Measurements from ENCODE around the gene UGCG. TPM values are rescaled to one million over a fixed set of nuclear protein-coding genes. Genes with fewer than 3 reads are reported as not detected.
"Not testable (repeated sequence)": the region's sequence is repeated elsewhere in the genome, so short reads cannot be mapped to it uniquely, and the experiment has no call there.

The UGCG gene
- total RNA-seq, 1 donor from 2014 or later = 172 TPM

DNA sequence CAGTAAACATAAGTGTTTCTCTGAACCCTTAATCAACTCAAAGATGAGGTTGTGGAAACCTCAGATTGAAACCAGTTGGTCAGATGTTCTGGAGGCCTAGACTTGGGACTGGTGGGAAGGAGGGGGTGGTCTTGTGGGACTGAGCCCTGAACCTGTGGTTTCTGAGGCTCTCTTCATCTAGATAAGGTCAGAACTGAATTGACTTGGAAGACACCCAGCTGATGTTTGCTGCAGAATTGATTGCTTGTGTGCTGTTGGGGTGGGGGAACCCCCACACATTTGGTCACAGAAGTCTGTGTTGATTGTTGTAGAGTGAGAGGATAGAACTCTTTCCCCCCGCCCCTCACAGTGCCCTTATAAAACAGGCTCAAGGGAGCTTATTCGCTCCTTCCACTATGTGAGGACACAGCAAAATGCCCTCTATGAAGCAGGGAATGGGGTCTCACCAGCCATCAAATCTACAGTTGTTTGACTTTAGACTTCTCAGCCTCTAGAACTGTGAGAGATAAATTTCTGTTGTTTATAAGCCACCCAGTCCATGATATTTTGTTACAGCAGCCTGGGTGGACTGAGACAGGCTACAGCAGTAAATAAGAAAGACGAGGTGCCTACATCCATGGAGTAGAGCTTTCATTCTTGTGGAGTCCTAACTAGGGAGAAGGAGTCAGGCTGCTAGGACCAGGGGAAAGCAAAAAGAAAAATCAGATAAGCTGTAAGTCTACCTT is 25.7 kb upstream of the UGCG start:
- Histone ChIP-seq H3K36me3 (ENCODE audit: control insufficient read depth, insufficient read depth, low read length) (no peaks in the 10 kb centered on the region), H3K27me3 (ENCODE audit: control insufficient read depth, insufficient read depth, low read length) (no peaks in the 10 kb centered on the region), H3K4me3 (ENCODE audit: low read depth, low read length) (no peak overlapping the region)
- TF ChIP-seq, protein P1, sequence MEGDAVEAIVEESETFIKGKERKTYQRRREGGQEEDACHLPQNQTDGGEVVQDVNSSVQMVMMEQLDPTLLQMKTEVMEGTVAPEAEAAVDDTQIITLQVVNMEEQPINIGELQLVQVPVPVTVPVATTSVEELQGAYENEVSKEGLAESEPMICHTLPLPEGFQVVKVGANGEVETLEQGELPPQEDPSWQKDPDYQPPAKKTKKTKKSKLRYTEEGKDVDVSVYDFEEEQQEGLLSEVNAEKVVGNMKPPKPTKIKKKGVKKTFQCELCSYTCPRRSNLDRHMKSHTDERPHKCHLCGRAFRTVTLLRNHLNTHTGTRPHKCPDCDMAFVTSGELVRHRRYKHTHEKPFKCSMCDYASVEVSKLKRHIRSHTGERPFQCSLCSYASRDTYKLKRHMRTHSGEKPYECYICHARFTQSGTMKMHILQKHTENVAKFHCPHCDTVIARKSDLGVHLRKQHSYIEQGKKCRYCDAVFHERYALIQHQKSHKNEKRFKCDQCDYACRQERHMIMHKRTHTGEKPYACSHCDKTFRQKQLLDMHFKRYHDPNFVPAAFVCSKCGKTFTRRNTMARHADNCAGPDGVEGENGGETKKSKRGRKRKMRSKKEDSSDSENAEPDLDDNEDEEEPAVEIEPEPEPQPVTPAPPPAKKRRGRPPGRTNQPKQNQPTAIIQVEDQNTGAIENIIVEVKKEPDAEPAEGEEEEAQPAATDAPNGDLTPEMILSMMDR (IDR thresholded peaks at IDR 0.05; ENCODE audit: insufficient read depth, low read length, poor library complexity, severe bottlenecking) = no peak
- DNase-seq (ENCODE audit: low read depth) = no peak

DNA sequence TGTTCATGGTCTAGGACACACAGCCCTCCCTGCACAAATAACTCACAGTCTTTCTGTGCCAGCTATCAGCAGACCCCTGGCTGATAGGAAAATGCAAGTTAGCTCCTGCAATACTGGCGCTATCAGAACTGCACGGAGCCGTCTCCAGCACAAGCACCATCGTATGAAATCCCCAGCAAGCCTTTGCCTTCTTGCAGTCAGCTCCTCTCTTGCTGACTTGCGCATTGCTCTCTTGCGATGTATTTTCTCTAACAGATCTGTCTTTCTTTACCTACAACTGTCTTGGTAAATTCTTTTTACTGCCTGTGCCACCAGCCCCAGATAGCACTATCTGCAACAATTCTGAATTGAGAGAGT is 25.1 kb upstream of the UGCG start:
- H3K4me3 ChIP-seq (ENCODE audit: low read depth, low read length) = no peak overlapping the region
- no peaks in the 10 kb centered on the region for H3K27me3 ChIP-seq (ENCODE audit: control insufficient read depth, insufficient read depth, low read length)
- TF ChIP-seq, protein P1 (IDR thresholded peaks at IDR 0.05; ENCODE audit: insufficient read depth, low read length, poor library complexity, severe bottlenecking) = no peak
- no peak for DNase-seq (ENCODE audit: low read depth)
- no peaks in the 10 kb centered on the region for H3K36me3 ChIP-seq (ENCODE audit: control insufficient read depth, insufficient read depth, low read length)

DNA sequence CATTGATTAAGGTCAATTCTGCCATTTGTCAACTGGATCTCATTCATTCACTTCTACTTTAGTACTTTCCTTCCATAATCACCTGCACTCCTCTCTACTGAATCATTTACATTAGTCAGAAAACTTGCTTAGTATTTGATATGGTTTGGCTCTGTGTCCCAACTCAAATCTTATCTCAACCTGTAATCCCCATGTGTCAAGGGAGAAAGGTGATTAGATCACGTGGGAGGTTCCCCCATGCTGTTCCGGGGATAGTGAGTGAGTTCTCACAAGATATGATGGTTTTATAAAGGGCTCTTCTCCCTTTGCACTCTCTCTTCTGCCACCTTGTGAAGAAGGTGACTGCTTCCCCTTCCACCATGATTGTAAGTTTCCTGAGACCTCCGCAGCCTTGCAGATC is 23.7 kb upstream of the UGCG start:
- TF ChIP-seq, protein P1 (IDR thresholded peaks at IDR 0.05; ENCODE audit: insufficient read depth, low read length, poor library complexity, severe bottlenecking) = no peak
- DNase-seq (ENCODE audit: low read depth) = no peak
- H3K36me3 ChIP-seq (ENCODE audit: control insufficient read depth, insufficient read depth, low read length) = no peaks in the 10 kb centered on the region

DNA sequence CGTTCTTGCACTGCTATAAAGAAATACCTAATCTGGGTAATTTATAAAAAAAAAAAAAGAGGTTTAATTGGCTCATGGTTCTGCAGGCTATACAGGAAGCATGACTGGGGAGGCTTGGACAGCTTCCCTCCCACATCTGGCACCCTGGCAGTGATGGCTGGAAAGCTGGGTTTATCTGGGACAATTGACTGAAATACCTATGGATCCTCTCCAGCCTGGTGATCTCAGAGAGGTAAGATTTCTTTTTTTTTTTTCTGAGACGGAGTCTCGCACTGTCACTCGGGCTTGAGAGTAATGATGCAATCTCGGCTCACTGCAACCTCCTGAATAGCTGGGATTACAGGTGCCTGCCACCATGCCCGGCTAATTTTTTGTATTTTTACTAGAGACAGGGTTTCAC is 22.7 kb upstream of the UGCG start:
- DNase-seq (ENCODE audit: low read depth) = no peak
- TF ChIP-seq, protein P1 (IDR thresholded peaks at IDR 0.05; ENCODE audit: insufficient read depth, low read length, poor library complexity, severe bottlenecking) = no peak
- Histone ChIP-seq H3K36me3 (ENCODE audit: control insufficient read depth, insufficient read depth, low read length) (no peaks in the 10 kb centered on the region), H3K27me3 (ENCODE audit: control insufficient read depth, insufficient read depth, low read length) (no peaks in the 10 kb centered on the region), H3K4me3 (ENCODE audit: low read depth, low read length) (no peak overlapping the region)

More for the DNA sequence above, 23.7 kb upstream of the UGCG start:
- no peak overlapping the region for H3K4me3 ChIP-seq (ENCODE audit: low read depth, low read length)
- H3K27me3 ChIP-seq (ENCODE audit: control insufficient read depth, insufficient read depth, low read length) = no peaks in the 10 kb centered on the region

DNA sequence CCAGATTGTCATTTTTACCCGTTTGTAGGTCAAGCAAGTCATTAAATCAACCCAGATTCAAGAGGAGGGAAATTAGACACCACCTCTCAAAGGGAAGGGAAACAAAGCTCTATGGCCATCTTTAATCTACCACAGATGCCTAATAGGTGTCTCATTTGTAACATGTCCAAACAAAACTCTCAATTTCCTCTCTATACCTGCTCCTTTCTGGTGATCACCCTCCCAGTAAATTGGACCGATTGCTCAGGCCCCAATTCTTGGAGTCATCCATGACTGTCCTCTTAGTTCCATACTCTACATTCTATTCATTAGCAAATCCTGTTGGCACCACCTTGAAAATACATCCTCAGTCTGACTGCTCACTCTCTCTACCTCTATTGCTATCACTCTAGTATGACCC is 22.1 kb upstream of the UGCG start:
- Histone ChIP-seq H3K27me3 (ENCODE audit: control insufficient read depth, insufficient read depth, low read length) (no peaks in the 10 kb centered on the region), H3K36me3 (ENCODE audit: control insufficient read depth, insufficient read depth, low read length) (no peaks in the 10 kb centered on the region), H3K4me3 (ENCODE audit: low read depth, low read length) (no peak overlapping the region)
- TF ChIP-seq, protein P1 (IDR thresholded peaks at IDR 0.05; ENCODE audit: insufficient read depth, low read length, poor library complexity, severe bottlenecking) = no peak
- no peak for DNase-seq (ENCODE audit: low read depth)

DNA sequence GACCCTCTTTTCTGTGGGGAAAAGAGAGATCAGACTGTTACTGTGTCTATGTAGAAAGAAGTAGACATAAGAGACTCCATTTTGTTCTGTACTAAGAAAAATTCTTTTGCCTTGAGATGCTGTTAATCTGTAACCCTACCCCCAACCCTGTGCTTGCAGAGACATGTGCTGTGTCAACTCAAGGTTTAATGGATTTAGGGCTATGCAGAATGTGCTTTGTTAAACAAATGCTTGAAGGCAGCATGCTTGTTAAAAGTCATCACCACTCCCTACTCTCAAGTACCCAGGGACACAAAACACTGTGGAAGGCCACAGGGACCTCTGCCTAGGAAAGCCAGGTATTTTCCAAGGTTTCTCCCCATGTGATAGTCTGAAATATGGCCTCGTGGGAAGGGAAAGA is 21.3 kb upstream of the UGCG start:
- not testable (repeated sequence) for DNase-seq (ENCODE audit: low read depth); H3K27me3 ChIP-seq (ENCODE audit: control insufficient read depth, insufficient read depth, low read length); H3K4me3 ChIP-seq (ENCODE audit: low read depth, low read length); H3K36me3 ChIP-seq (ENCODE audit: control insufficient read depth, insufficient read depth, low read length)

DNA sequence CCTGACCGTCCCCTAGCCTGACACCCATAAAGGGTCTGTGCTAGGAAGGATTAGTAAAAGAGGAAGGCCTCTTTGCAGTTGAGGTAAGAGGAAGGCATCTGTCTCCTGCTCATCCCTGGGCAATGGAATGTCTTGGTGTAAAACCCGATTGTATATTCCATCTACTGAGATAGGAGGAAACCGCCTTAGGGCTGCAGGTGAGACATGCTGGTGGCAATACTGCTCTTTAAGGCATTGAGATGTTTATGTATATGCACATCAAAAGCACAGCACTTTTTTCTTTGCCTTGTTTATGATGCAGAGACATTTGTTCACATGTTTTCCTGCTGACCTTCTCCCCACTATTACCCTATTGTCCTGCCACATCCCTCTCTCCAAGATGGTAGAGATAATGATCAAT is 20.9 kb upstream of the UGCG start:
- not testable (repeated sequence) for H3K27me3 ChIP-seq (ENCODE audit: control insufficient read depth, insufficient read depth, low read length); H3K36me3 ChIP-seq (ENCODE audit: control insufficient read depth, insufficient read depth, low read length); H3K4me3 ChIP-seq (ENCODE audit: low read depth, low read length); DNase-seq (ENCODE audit: low read depth)

All from kidney epithelial cell (primary cell).